Stomach (tissue), 4 donors: ENCODE data around the gene ALKAL2.

Experiments
- CTCF ChIP-seq, 7 experiments: fragments of 450-650 bp in 4 of 7; fragments of 200-600 bp in 3 of 7; sonication (generic) in 3 of 7; IDR thresholded peaks; one replicate each; pipeline ENCODE4 v1.5.1; 2016 to 2019; ENCODE audit warnings: antibody characterized with exemption in 7 of 7, control low read depth in 2 of 7, mild to moderate bottlenecking in 1 of 7
- POLR2A ChIP-seq, 4 donors: fragments of 450-650 bp; IDR thresholded peaks; one replicate each; pipeline ENCODE4 v1.6.1; 2016; ENCODE audit warnings: antibody characterized with exemption in 4 of 4, control low read depth in 2 of 4, mild to moderate bottlenecking in 1 of 4, moderate library complexity in 1 of 4
- POLR2AphosphoS5 ChIP-seq, 3 donors: sonication (generic); formaldehyde crosslinking; IDR thresholded peaks; one replicate each; pipeline ENCODE4 v1.6.1; 2016; ENCODE audit warnings: antibody characterized with exemption in 3 of 3

- TF ChIP-seq CTCF (IDR thresholded peaks at IDR 0.05) (no peak), POLR2A (IDR thresholded peaks at IDR 0.05) (no peak), POLR2AphosphoS5 (IDR thresholded peaks at IDR 0.05) (no peak)
Observed at GRCh38 chr2:236993-237539, 50.8 kb downstream of the ALKAL2 start.
